ENCODE data around the gene SLC4A7.
A peak's percentile ranks its signal among the peaks of the same experiment; 100 is the strongest.
"Not testable (repeated sequence)": the region's sequence is repeated elsewhere in the genome, so short reads cannot be mapped to it uniquely, and the experiment has no call there.

The SLC4A7 gene

DNA sequence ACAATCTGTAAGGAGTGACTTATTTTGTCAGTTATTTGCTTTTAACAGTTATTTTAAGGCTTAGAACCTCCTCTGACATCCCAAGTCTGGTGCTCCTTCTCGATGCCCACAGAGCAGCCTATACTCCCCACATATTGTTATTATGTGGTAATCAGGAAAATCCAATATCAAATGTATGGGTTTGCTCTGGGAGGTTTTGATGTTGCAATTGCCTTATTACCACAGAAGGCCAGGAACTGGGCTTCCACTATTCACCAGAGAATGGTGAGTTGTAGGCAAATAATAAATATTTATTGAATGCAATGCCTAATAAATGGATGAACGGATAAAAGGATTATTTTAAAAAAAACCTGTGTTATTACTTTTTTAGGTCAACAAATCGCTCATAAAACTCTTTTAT lies 127.2 kb downstream of the SLC4A7 start:
- no peak for DNase-seq

DNA sequence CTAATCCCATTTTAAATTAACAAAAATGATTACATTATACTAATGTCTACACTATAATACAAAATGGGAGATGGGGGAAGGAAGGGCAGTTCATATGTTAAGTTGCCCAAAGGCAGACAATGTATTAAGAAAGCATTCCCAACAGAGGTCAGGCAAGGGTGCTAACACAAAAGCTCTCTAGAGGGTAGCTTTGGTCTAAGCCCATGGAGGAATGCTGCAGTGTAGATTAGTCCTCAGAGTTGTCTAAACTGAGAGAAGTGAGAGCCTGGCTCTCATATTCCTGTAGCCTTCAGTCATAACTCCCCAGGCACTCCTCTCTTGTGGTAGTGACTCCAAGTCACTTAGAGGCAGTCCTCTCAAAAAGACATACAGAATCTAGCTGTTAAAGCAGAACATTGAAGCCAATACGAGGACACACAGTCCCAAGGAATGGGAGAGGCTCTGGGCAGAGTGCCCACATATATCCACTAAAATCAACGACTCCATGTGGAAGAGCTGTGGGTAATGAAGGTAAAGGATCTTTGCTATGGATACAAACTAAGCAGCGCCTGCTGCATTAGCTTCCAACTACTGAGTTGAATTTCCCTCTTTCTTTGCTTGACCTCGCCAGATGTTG lies 129.5 kb downstream of the SLC4A7 start:
- no peak for DNase-seq

DNA sequence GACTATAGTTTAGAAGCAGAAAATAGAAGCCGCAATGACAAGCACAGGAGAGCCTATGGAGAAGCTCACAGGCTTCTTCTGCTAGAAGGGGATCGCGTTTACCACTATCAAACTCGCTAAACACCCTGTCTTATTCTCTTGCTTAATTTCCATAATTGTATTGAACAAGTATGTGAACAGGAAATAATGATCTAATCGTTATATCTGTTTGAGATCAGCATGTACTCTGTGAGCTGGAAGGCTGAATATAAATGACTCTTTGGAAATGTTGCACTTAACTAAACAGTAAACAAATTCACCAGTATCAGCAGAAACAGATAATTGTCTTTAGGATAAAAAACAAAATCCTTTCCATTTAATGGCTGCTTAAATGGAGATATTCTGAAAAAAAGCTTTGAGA lies 130.0 kb downstream of the SLC4A7 start:
- DNase-seq, result no peak

DNA sequence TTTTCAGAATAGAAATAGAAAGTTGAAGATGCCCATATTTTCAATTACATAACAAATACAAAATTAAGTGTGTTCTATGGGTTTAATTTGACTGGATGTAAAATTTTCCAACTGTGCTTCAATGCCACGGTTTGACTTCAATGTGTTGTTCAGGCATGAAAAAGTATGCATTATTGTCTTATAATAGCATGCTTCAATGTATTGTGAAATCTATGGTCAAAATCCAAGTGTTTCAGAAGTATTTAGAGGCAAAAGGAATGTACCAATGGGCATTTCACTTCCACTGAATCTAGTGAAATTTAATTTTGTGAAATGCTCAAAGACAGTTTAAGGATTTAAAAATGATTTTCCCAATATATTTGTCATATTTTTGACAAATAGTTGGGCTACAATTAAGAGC lies 131.0 kb downstream of the SLC4A7 start:
- DNase-seq, result no peak

DNA sequence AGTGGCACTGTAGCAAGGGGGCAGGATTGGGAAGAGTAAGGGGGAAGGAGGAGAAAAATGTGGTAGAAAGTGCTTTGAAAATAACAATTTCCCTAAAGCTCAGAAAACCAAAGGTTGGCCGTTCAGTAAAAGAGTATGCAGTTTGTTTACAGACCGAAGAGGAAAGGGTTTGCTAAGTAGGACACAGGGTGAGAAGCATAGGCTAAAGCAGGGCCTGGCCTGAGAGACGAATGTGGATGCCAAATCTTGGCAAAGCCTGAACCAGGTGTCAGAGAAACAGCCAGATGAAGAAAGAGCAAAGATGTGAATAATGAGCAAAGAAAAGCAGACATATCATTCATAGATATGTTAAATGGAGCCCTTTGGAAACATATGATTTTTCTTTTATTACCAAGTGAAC lies 132.1 kb downstream of the SLC4A7 start:
- no peak for DNase-seq

DNA sequence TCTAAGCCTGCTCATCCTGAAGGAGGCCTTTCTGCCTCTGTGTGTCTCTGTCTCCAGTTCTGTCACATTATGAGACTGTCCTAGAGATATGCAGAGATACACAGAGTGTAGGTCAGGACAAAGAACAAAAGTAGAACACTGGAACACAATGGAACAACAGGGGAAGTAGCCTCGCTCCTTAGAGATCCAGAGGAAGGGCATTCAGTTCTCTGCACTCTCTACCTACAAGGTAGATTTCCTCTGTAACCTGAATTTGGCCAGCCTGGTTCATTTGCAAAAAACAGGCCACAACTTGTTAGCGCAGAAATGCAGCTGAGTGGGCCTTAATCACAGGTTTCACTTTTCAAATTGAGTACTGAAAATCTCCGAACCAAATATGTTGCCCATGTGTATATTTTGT lies 134.4 kb downstream of the SLC4A7 start:
- no peak for DNase-seq

DNA sequence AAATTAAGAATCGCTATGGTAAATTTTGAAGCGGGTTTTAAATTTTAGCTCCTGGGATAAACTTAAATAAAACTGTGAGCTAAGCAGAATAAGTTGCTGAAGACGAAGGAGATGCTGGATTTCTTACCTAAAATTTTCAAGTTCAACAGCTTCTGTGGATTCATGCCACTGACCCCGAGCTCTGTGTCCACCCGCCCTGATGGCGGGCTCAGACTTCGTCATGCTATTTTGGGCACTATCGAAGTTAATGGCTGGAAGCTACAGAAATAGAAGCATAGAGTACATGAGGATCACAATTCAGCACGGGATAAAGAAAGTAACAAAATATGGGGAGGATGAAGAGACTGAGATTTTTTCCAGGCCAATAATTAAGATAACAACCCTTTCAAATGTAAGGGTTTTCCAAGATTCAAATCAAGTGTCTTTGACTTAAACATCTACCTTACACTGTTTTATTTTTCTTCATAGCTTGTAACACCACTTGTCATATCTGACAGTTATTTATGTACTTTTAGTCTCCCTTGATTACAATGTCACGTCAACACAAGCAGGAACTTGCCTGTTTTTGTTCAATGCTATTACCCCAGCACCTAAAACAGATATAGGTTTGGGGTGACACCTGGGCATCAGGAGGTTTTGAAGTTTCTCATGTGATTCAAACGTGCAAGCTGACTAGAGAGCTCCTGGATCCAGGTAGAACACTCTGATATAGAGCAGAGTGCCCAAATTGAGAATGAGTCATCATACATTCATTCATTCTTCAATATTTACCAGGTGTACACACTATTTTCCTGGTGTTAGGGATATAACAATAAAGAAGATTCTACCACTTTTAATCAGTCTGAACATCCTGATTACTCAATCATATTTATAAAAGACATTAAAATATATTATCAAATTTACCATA lies 138.0 kb downstream of the SLC4A7 start:
- DNase-seq, result no peak

DNA sequence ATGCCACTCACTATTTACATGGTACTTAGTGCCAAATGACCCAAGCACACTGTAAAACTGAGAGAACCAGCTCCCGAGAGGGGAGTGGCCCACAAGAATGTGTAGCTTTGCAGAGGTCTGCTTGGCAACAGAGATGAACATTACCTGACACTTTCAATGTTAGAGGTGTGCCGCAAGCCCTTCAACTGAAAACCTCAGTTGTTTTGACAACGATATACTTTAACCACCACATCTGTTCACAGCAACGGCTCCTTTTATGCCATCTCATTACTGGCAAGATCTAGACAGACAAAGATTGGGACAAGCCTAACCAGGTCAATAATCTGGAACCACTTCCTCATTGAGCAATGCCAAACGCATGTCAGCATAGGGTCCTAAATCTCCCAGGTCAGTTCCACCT lies 138.7 kb downstream of the SLC4A7 start:
- DNase-seq, result peak; percentile 25

DNA sequence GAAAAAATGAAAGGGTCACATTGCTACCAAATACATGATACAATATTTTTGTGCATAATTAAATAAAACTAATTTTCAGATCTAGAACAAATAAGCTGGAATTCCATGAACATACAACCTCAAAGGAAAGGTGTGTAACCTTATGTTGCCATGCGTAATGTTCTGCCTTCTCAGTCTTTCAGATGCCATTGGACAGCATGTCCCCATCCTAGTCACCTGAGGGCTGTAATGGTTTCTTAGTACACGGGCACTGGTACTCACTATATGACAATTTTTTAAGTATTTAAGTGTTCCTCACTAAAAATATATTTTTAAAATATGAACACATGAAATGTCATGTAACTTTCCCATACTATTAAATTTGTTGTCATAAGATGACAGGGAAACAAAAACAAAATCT lies 139.1 kb downstream of the SLC4A7 start:
- no peak for DNase-seq

DNA sequence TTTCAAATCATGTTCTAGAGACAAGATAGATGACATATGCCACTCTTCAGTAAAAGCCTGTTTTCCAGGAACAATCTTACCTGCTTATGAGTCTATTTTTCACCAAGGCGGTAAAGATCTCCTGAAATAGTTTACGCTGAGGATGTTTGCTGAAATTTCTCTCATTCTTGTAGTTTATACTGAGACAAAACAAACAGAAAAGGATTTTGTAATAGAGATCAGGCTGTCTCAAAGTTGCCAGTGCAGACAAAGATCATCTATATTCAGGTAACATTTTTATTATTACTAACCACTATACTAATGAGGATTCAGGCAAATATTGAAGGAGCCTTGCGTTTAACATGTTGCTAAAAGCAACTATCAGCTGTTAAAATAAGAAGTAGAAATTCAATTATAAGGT lies 140.0 kb downstream of the SLC4A7 start:
- no peak for DNase-seq

DNA sequence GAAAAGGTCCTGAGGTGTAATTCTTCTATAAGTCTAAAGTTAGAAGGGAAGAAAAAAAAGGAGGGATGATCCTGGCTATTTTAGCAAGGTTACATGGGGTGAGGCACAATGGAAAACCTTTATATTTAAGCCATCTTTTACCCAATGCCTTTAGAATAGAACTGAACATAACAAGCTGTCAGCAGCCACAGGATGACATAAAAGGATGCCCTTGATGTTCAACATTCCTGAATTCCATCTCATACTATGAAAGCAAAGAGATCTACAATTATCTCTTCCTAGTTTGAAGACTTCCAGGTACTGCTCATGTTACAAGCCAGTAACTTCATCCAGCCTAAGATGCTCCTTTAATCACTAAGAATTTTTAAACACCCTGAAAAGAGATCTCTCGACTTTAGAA lies 141.9 kb downstream of the SLC4A7 start:
- no peak for DNase-seq

DNA sequence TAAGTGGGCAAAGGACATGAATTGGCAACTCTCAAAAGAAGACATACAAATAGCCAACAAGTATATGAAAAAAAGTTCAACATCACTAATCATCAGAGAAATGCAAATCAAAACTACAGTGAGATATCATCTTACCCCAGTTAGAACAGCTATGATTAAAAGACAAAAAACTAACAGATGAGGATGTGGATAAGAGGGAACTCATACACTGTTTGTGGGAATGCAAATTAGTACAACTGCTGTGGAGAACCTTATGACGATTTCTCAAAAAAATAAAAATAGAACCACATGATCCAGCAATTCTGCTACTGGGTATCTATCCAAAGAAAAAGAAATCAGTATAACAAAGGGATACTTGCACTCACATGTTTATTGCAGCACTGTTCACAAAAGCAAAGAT lies 143.7 kb downstream of the SLC4A7 start:
- DNase-seq, result no peak

DNA sequence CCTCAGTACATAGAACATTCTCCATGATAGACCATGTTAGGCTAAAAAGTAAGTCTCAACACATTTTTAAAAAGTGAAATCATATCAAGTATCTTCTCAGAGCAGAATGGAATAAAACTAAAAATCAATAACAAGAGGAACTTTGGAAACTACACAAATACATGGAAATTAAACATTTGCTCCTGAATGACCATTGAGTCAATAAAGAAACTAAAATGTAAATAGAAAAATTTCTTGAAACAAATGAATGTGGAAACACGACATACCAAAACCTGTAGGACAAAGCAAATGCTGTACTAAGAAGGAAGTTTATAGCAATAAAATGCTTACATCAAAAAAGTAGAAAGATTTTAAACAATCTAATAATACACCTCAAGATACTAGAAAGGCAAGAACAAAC lies 148.6 kb downstream of the SLC4A7 start:
- DNase-seq, result no peak

DNA sequence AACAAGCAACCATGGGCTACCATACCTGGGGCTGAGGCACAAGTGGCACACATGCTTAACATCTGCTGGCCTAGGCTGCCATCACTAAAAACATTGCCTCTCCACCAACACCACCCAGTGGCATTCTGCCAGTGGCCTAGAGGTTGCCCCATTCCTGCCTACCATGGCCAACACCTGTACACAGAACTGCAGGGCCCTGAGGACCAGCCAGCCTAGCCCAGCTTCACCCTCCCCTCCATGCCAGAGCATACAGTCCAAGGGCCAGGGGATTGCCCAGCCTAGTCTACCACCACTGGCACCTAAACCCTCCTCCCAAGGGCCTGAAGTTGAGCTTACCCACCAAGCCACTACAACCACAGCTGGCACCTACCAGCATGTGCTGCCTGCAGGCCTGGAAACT lies 150.3 kb downstream of the SLC4A7 start:
- no peak for DNase-seq

DNA sequence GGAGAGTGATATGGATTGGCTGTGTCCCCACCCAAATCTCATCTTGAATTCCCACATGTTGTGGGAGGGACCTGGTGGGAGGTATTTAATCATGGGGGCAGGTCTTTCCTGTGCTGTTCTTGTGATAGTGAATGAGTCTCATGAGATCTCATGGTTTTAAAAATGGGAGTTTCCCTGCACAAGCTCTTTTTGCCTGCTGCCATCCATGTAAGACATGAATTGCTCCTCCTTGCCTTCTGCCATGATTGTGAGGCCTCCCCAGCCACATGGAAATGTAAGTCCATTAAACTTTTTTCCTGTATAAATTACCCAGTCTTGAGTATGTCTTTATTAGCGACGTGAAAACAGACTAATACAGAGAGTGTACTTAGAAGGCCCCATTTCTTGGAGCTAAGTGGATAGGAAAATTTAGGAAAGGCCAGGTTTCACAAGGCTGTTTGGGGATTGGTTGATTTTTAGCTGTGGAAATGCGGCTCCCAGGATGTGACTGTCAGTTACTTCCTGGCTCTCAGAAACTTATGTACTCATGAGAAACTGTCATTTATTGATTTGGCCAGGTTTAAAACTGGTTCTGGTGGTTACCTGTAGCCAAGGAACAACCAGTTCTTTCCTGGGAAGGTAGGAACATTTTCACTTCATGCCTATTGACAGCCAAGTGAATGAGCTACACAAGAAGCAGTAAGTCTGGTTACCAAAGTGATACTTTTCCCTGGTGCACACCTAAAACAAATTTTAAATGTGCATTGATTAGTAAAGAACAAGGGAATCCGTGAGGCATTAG lies 155.0 kb downstream of the SLC4A7 start:
- not testable (repeated sequence) for DNase-seq

DNA sequence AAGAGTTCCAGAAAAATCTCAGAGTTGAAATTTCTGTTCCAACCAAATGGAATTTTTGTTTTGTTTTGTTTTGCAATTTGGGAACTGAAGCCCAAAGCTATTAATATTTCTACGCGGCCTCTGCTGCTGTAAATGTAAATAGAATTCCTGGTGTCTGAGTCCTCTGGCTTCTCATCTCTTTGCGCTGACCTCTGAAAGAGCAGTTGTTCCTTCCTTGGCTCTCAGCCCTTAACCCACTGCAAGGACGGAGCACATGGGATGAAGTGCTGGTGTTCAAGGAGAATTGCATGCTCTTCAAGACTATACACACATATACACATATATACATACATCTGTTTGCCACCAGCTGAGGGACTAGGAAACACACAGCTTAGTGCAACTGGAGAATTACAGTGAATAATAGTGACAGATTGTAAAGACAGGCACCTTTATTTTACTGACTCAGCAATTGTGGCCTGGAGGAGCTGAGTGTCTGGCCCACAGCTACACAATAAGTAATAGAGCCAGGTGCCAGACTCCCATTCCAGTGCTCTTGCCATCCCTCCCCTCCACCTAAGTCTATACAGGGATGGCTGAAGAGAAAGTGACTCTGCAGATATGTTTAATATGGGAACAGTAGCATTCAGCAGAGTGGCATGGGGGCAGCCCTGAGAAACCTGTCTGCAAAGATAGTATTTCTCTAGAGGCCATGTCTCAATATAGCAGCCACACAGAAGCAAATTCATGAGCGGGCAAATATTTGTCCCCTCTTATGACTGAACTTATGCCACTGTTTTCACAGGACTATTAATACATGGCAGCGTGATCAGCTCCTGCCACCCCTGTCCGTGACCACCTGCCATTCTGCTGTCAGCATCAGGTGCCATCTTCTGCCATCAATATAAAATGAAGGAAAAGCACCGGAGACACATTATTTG lies 157.3 kb downstream of the SLC4A7 start:
- DNase-seq, result no peak

DNA sequence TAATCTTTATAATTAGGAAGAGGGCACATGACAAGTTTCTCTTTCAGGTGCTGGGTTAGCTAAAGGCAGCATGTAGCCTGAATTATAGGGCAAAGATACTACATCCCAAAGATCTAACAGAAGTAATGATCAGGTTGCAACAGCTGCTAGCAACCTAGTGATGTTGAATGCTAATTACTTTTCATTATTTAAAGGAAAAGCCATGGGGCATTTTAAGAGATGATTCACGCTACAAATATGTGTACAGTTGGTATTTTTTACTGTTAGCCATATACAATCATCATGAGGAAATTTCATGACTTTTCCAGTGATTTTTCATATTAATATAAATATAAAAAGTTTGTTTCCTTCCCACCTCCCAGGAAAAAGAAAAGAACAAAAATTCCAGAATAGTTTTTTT lies 158.0 kb downstream of the SLC4A7 start:
- DNase-seq, result no peak

DNA sequence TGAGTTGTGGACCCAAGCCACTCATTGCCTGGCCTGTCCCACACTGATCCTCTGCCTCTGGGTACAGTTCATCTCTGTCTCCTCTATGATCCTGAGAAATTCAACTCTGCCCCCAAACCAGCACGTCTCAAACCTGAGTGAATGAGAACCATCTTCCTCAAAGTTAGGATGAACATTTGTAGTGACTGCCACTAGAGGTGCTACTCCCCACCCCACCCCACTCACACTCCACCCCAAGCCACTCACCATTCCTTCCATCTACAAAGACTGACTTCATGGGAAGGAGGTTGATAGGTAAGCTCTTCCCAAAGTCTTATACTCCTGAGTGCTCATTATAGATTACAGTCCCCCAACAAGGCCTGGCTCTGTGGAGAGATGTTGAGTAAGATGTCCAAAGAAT lies 158.8 kb downstream of the SLC4A7 start:
- no peak for DNase-seq

DNA sequence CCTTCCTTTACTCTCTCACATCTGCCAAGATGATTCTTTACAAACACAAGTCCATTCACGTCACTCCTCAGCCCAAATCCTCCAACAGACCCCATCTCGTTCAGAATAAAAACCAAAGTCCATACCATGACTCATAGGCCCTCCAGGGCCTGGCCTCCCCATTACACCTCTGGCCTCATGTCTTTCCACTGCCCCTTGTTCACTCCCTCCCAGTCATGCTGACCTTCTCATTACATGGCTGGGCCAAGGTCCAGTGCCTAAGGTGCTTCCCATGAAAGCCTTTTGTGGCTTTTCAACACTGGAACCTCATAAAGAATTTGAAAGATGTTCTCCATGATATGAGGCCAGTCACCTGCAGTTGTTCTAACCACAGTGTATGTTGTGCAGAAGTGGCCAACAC lies 159.5 kb downstream of the SLC4A7 start:
- DNase-seq, result no peak

DNA sequence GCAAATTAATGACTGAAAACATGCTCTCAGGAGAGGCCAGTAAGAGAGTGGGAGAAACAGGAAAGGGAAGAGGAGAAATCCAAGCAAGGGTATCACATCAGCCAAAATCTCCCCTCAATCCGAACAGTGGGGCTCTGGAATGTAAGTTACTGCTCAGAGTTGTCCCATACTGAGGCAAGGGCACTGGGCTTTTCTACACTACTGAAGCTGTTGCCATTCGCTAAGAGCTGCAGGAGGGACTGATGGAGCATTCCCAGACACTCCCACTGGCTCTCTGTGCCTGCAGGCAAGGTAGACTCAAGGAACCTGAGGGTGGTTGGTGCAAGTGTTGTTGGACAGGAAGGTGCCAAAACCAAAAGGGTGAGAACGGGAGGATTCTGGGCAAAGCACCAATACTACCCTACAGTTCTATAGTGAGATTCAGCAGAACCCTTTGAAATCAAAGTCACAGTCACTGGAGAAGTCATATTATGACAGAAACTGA lies 161.1 kb downstream of the SLC4A7 start:
- DNase-seq, result no peak
